DMS53 (cell line): Measurements from ENCODE around the gene POLG.

Source experiments
- DNase-seq: peaks from one replicate; lab custom pipeline; 2025; lab: John Stamatoyannopoulos, UW

Gene POLG

DNA sequence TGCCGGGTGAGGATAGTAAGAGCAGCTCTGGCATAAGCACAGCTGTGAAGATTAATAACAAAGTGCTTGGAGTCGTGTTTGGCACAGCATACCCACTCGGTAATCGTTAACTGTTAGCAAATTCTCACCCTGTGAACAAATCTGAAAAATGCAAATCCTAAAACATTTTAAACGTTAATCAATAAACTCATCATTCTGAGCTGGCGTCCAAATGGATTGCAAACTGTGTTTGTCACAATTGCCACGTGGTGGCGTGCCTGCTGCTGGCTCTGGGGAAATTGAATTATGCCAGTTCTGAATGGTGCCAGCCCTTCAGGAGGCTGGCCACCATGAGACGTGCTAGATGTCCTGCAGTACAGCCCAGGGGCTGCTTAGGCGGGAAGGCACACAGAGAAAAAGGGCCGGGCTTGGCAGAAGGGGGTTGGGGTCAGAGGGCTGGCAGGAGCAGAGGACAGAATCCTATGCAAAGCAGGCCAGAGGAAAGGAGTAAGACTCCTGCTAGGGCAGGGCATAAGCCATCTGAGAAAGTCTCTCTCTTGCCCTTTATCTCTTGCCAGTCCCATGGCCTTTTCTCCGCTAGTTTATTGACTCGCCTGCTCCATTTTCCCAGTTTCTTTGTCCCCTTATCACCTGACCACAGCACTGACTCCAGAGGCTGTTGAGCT, 22.1 kb upstream of the POLG start:
- DNase-seq, result peak; percentile 71

- DNase-seq, result no peak
Measured at GRCh38 chr15:89353991-89354390, 19.4 kb upstream of the POLG start.

GRCh38 chr15:89352476-89352875, 17.9 kb upstream of the POLG start:
- no peak for DNase-seq

GRCh38 chr15:89349206-89349558, 14.6 kb upstream of the POLG start:
- no peak for DNase-seq

DNA sequence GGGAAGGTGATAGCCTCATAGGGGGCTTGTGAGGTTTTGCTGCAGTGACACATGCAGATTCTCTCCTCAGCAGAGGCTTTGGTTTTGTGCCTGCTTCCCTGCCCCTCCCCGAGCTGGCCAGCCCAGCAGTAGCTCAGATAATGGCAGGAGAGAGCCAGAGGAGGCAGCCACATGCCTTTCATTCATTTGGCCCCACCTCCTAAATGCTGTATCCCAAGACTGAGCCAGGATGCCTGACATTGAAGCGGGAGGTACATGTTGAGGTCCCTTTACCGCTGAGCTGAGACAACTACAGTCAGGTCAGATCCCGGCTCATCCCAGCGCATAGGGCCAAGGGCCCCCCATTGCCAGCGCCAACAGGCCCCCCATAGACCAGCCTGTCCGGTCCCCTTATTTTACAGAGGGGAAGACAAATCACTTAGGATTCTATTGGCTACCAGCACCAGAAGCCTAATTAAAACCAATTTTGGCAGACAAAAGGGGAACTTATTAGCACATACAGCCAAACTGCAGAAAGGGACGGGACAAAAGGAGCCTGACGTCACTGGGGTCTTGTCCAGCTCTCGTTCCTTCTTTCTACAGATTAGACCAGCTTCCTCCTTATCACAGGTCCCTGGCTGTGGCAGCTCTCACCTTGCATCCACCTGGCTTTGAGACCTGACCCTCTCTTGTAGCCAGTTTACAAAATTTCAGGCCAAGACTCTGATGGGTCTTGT, 12.1 kb upstream of the POLG start:
- DNase-seq, result no peak

DNA sequence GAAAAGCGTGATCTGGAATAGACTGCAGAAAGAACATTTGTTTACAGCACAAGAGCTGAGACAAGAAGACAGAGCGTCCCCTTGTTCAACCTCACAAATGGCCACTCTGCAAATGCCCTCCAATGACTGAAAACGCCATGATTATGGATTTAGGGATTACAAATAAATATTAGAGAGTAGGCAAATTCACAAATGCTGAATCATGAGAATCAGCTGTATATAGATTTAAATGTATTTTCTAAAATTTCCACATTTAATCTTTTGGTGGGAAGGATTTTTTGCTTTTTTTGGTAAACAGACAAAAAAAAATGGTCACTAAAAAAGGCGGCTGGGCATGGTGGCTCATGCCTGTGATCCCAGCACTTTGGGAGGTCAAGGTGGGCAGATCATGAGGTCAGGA, 10.6 kb upstream of the POLG start:
- DNase-seq, result no peak

GRCh38 chr15:89342840-89343239, 8.2 kb upstream of the POLG start:
- no peak for DNase-seq

GRCh38 chr15:89341316-89342005, 6.8 kb upstream of the POLG start:
- DNase-seq, result peak; percentile 94

GRCh38 chr15:89340573-89340972, 5.9 kb upstream of the POLG start:
- no peak for DNase-seq

- peak; percentile 21 for DNase-seq
Measured at GRCh38 chr15:89338036-89338435, 3.4 kb upstream of the POLG start.

- peak; percentile 86 for DNase-seq
Measured at GRCh38 chr15:89335298-89336041, 846 bp upstream of the POLG start.

DNA sequence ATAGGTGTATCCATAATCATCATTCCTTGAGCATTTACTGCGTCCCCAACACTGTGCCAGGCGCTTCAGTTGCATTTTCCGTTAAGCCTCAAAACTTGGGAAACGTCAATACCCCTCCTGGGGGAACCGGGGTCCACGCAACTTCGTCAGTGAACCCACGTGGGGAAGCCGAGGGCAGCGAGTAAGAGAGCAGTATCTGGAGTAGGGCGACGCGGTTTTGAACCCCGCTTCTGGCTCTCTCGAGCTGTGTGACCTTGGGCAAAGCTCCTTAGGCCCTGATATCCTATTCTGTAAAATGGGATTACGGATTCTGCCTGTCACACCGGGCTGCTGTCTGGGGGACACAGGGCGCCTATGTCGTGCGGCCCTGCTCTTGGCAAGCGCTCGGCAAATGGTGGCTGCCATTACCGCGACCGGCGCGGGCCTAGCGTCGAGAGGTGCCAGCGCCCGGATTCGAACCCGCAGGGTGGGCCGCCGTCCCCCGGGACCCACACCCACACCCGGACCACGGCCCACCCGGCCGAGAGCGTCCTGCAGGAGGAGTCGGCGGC, 590 bp downstream of the POLG start:
- DNase-seq, result no peak

GRCh38 chr15:89333011-89333860, 1.4 kb downstream of the POLG start:
- no peak for DNase-seq

DNA sequence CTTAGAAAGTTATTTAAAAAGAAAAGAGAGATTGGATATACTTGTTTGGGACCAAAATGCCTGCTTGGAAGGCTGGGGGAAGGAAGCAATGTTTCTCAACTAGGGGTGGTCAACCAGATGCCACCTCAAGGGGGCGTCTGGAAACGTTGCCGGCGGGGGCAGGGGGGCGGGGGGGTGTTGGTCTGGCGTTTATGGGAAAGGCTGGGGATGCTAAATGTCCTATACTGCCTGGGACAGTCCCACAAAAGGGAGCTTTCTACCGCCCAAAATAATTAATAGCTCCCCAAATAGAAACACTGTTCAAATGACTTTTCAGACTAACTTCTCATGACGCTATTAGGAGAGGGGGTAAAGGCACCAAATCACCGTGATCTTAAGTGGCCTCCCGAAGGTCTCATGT, 2.2 kb downstream of the POLG start:
- peak; percentile 17 for DNase-seq

DNA sequence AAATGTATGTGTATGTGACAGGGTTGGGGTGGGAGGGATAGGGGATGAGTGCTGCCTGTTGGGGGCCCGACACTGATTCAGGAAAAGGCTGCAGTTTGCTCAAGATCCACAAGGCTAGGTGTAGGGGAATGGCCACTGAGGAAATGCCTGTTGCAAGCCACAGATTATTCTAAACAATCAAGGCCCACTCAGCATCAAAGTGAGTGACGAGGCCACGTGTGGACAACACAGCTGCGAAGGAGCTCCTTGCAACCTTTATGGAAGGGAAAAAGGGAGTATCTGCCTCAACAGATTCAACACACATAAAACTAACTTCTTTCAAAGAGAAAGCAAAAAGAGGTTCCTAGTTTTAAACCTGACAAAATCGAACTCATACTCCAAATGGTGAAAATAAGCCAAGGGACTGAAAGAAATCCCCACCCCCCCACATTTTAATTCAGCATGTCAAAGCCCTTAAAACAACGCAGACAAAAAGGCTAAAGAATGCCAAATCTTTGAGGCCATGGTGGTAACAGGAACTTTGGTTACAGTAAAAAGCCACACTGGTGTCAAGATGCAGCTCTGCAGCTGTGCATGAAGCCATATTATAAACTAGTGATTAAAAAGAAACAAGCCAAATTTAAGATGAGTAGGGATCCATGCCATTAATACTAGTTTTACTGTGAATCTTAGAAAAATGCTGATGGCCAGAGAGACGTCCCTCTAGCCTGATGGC, 3.6 kb downstream of the POLG start:
- DNase-seq, result no peak

GRCh38 chr15:89330119-89330518, 4.5 kb downstream of the POLG start:
- DNase-seq, result no peak

GRCh38 chr15:89329329-89330084, 5.1 kb downstream of the POLG start:
- no peak for DNase-seq

DNA sequence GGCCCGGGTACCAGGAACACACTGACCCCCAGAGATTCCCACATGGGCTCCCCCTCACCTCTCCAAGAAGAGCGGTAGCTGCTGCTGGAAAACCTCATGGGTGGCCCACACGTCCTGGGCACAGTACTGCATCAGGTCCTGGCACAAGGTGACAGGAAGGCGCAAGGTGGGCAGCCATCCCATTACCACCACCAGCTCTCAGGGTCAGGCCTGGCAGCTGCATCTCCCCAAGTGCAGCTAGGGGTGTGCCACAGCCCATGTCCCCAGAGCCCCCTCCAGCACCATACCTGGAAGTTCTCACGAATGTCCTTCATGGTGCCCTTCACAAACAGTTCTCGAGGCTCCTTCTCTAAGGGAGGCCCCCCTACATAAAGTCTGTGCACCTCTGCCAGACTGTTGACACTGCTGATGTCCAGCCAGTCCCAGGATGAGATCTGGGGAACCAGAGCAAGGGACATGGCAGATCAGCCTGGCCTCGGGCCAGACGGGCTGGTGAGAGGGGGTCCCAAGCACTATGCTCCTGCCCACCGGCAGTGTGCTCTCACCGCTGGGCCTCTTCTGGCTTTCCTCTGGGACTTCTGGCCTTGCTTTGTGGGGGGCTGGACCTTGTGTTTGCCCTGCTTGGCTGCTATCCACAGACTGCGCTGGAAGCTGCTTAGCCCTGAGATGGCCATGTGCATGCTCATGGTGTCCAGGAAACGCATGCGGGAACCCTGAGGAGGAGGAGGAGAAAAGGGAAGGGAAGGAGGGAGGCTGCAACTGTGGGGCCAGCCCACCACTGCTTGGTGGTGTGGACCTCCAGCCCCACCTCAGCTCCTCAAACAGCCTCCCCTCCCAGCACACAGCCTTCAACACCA, 6.0 kb downstream of the POLG start:
- no peak for DNase-seq

GRCh38 chr15:89327113-89327512, 7.5 kb downstream of the POLG start:
- no peak for DNase-seq
